Measurements from ENCODE around the gene MUSK. TPM values are rescaled to one million over a fixed set of nuclear protein-coding genes. Genes with fewer than 3 reads are reported as not detected.
A peak's percentile ranks its signal among the peaks of the same experiment; 100 is the strongest.
"Not testable (repeated sequence)": the region's sequence is repeated elsewhere in the genome, so short reads cannot be mapped to it uniquely, and the experiment has no call there.

The MUSK gene
- total RNA-seq, 1 experiment from 2014 or later, result not detected

- DNase-seq (ENCODE audit: low spot score), result no peak
These were observed 140.5 kb downstream of the MUSK start for GRCh38 chr9:110809038-110809595.

GRCh38 chr9:110810262-110810976, 141.8 kb downstream of the MUSK start:
- DNase-seq (ENCODE audit: low spot score), result no peak

GRCh38 chr9:110812886-110813285, 144.3 kb downstream of the MUSK start:
- no peak for DNase-seq (ENCODE audit: low spot score)

- peak; percentile 85 for DNase-seq (ENCODE audit: low spot score)
These were observed 145.6 kb downstream of the MUSK start for GRCh38 chr9:110814159-110814558.

GRCh38 chr9:110815361-110815760, 146.8 kb downstream of the MUSK start:
- DNase-seq (ENCODE audit: low spot score), result no peak

- no peak for DNase-seq (ENCODE audit: low spot score)
These were observed 151.8 kb downstream of the MUSK start for GRCh38 chr9:110820381-110820780.

GRCh38 chr9:110821064-110821463, 152.5 kb downstream of the MUSK start:
- DNase-seq (ENCODE audit: low spot score), result no peak

- not testable (repeated sequence) for DNase-seq (ENCODE audit: low spot score)
These were observed 156.5 kb downstream of the MUSK start for GRCh38 chr9:110825129-110825528.

- DNase-seq (ENCODE audit: low spot score), result no peak
These were observed 157.4 kb downstream of the MUSK start for GRCh38 chr9:110825950-110826349.

GRCh38 chr9:110826400-110826799, 157.8 kb downstream of the MUSK start:
- not testable (repeated sequence) for DNase-seq (ENCODE audit: low spot score)

- no peak for DNase-seq (ENCODE audit: low spot score)
These were observed 159.7 kb downstream of the MUSK start for GRCh38 chr9:110828264-110828663.

GRCh38 chr9:110830495-110830894, 161.9 kb downstream of the MUSK start:
- DNase-seq (ENCODE audit: low spot score), result no peak

GRCh38 chr9:110832926-110833325, 164.3 kb downstream of the MUSK start:
- DNase-seq (ENCODE audit: low spot score), result no peak

- peak; percentile 94 for DNase-seq (ENCODE audit: low spot score)
These were observed 166.8 kb downstream of the MUSK start for GRCh38 chr9:110835404-110835803.

GRCh38 chr9:110835859-110836271, 167.3 kb downstream of the MUSK start:
- peak; percentile 71 for DNase-seq (ENCODE audit: low spot score)

GRCh38 chr9:110837401-110838005, 168.9 kb downstream of the MUSK start:
- no peak for DNase-seq (ENCODE audit: low spot score)

GRCh38 chr9:110842169-110842568, 173.6 kb downstream of the MUSK start:
- no peak for DNase-seq (ENCODE audit: low spot score)

GRCh38 chr9:110842986-110843385, 174.4 kb downstream of the MUSK start:
- no peak for DNase-seq (ENCODE audit: low spot score)

- no peak for DNase-seq (ENCODE audit: low spot score)
These were observed 175.5 kb downstream of the MUSK start for GRCh38 chr9:110844121-110844520.

- DNase-seq (ENCODE audit: low spot score), result no peak
These were observed 177.6 kb downstream of the MUSK start for GRCh38 chr9:110846215-110846614.

- DNase-seq (ENCODE audit: low spot score), result no peak
These were observed 179.1 kb downstream of the MUSK start for GRCh38 chr9:110847671-110848070.

GRCh38 chr9:110850401-110851135, 182.0 kb downstream of the MUSK start:
- no peak for DNase-seq (ENCODE audit: low spot score)

Measured in A172 (cell line).